Glutamatergic neuron (in vitro differentiated cells): ENCODE measurements around the gene SLC27A2. TPM values are rescaled to one million over a fixed set of nuclear protein-coding genes. Genes with fewer than 3 reads are reported as not detected.
A peak's percentile ranks its signal among the peaks of the same experiment; 100 is the strongest.

ENCODE experiments used
- DNase-seq: peaks from one replicate; pipeline ENCODE4 v3.0.0; 2022
- H3K27ac Mint-ChIP-seq: one replicate; pipeline ENCODE4 v1.8.0; 2020; ENCODE audit warnings: mild to moderate bottlenecking, mixed read lengths, inconsistent platforms; ENCODE audit not compliant: unreplicated experiment
- H3K27me3 Mint-ChIP-seq: one replicate; pipeline ENCODE4 v1.8.0; 2020; ENCODE audit warnings: mild to moderate bottlenecking, moderate library complexity, mixed read lengths, inconsistent platforms; ENCODE audit not compliant: unreplicated experiment
- H3K36me3 Mint-ChIP-seq: one replicate; pipeline ENCODE4 v1.8.0; 2020; ENCODE audit warnings: mild to moderate bottlenecking, mixed read lengths, inconsistent platforms; ENCODE audit not compliant: unreplicated experiment
- H3K4me1 Mint-ChIP-seq: one replicate; pipeline ENCODE4 v1.8.0; 2020; ENCODE audit warnings: mild to moderate bottlenecking, low read depth, mixed read lengths, inconsistent platforms; ENCODE audit not compliant: unreplicated experiment
- H3K4me3 Mint-ChIP-seq: one replicate; pipeline ENCODE4 v1.8.0; 2020; ENCODE audit warnings: mild to moderate bottlenecking, mixed read lengths, inconsistent platforms; ENCODE audit not compliant: unreplicated experiment
- H3K9me3 Mint-ChIP-seq: one replicate; pipeline ENCODE4 v1.8.0; 2020; ENCODE audit warnings: mild to moderate bottlenecking, moderate library complexity, mixed read lengths, inconsistent platforms; ENCODE audit not compliant: unreplicated experiment
- CTCF ChIP-seq: fragments of 200-600 bp; sonication (generic); IDR thresholded peaks from one replicate; pipeline ENCODE4 v1.5.0; 2021; ENCODE audit not compliant: partially characterized antibody, unreplicated experiment
- total RNA-seq: library from RNA; stranded (reverse); fragmentation: NEBNext Ultra II Directional; extraction: Animal tissue kit (Norgen Biotek cat#: 25700); gene quantifications from one replicate; pipeline ENCODE4 v1.2.1, GENCODE V29; 2021; ENCODE audit not compliant: unreplicated experiment

SLC27A2 gene
- total RNA-seq, 1 donor from 2014 or later: not detected

DNA sequence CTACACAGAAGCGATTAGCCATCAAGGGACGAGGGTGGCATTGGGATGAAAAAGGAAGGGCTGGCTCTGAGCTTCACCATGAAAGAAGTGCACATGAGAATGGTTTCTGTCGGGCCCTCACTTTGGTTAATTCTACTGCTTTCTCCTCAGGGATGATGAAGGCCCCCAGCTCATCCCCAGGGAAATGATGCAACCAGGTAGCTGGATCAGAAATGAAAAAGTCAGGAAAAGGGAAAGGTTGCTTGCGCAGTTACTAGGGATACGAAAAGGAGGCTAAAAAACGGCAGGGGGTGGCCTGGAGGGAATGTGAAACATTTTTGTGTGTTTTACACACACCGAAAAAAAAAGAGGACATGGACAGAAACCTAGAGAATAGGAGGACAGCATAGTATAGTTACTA, 1.4 kb upstream of the SLC27A2 start:
- Mint-ChIP-seq H3K27ac (no peak overlapping the region), H3K9me3 (peaks cover 4% of the 10 kb centered on the region), H3K4me1 (no peaks in the 10 kb centered on the region), H3K36me3 (no peaks in the 10 kb centered on the region), H3K27me3 (peaks cover 16% of the 10 kb centered on the region), H3K4me3 (peak overlapping the region; percentile 8)
- TF ChIP-seq CTCF: no peak
- DNase-seq: no peak

DNA sequence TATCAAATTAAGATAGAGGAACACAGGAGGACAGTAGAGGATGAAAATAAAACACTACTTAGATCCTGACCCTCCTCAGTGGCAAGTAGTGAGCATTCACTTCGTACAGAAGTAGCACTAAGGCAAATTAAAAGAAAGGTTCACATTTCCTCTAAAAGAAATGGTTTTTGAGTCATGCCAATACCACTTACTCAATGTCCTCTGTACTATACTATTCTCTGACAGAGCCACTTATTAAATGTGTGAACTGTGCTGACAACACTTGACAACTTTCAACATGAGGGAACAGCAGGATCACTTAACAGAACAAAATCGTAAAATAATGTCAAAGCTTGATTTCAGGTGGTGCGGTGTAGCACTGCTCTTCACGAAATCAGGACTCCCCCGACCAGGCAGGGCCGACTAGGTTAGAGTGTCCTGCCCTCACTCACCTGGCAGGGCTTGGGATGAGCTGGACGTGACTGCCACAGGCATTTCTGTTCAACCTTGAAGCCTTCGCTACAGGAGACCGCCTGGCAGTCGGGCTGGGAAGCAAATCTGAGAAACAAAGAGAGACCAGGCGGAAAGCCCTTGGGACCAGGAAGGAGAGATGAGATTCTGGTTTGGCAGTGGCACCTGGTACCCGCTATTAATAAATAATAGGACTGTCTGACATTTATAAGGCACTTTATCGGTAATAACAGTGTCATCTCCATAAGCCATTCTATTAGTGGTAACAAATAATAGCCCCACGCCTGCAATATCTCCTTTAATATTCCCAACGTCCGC, 611 bp upstream of the SLC27A2 start:
- peaks cover 4% of the 10 kb centered on the region for H3K9me3 Mint-ChIP-seq
- TF ChIP-seq CTCF: no peak
- H3K36me3 Mint-ChIP-seq: no peaks in the 10 kb centered on the region
- H3K4me1 Mint-ChIP-seq: no peaks in the 10 kb centered on the region
- H3K27me3 Mint-ChIP-seq: peaks cover 16% of the 10 kb centered on the region
- H3K4me3 Mint-ChIP-seq: peak overlapping the region; percentile 75
- no peak overlapping the region for H3K27ac Mint-ChIP-seq
- DNase-seq: peak; percentile 24

DNA sequence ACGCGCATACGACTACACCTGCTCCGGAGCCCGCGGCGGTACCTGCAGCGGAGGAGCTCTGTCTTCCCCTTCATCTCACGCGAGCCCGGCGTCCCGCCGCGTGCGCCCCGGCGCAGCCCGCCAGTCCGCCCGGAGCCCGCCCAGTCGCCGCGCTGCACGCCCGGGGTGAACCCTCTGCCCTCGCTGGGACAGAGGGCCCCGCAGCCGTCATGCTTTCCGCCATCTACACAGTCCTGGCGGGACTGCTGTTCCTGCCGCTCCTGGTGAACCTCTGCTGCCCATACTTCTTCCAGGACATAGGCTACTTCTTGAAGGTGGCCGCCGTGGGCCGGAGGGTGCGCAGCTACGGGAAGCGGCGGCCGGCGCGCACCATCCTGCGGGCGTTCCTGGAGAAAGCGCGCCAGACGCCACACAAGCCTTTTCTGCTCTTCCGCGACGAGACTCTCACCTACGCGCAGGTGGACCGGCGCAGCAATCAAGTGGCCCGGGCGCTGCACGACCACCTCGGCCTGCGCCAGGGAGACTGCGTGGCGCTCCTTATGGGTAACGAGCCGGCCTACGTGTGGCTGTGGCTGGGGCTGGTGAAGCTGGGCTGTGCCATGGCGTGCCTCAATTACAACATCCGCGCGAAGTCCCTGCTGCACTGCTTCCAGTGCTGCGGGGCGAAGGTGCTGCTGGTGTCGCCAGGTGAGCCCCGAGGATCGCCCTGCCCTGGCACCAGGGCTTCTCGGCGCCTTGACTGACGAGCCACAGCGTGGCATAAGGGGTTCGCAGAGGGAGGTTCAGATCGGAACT, 420 bp downstream of the SLC27A2 start:
- H3K4me1 Mint-ChIP-seq: no peaks in the 10 kb centered on the region
- H3K36me3 Mint-ChIP-seq: no peaks in the 10 kb centered on the region
- no peak overlapping the region for H3K27ac Mint-ChIP-seq
- no peak for TF ChIP-seq CTCF
- peaks cover 16% of the 10 kb centered on the region for H3K27me3 Mint-ChIP-seq
- peak overlapping the region; percentile 89 for H3K4me3 Mint-ChIP-seq
- DNase-seq: peak; percentile 64
- peaks cover 4% of the 10 kb centered on the region for H3K9me3 Mint-ChIP-seq

- DNase-seq: no peak
- peaks cover 16% of the 10 kb centered on the region for H3K27me3 Mint-ChIP-seq
- H3K4me3 Mint-ChIP-seq: peak overlapping the region; percentile 89
- no peak for TF ChIP-seq CTCF
- no peaks in the 10 kb centered on the region for H3K36me3 Mint-ChIP-seq
- peaks cover 4% of the 10 kb centered on the region for H3K9me3 Mint-ChIP-seq
- H3K4me1 Mint-ChIP-seq: no peaks in the 10 kb centered on the region
- H3K27ac Mint-ChIP-seq: no peak overlapping the region
Measured at GRCh38 chr15:50183112-50183794, 1.3 kb downstream of the SLC27A2 start.
